Adrenal gland (tissue), 12 donors: ENCODE results near the gene RANBP10. TPM values are rescaled to one million over a fixed set of nuclear protein-coding genes. Genes with fewer than 3 reads are reported as not detected.
"Not testable (repeated sequence)": the region's sequence is repeated elsewhere in the genome, so short reads cannot be mapped to it uniquely, and the experiment has no call there.

Source experiments
- DNase-seq, 7 donors: peaks; one replicate each; pipeline ENCODE4 v3.0.0-alpha.2; 2019 to 2020
- H3K27ac ChIP-seq, 5 donors: fragments of 200-600 bp; sonication (generic) in 4 of 5; 1 replicate in 3 of 5; 2 replicates in 2 of 5; pipeline versions ENCODE4 v1.5.1 to v1.8.0; 2016 to 2020; ENCODE audit warnings: mild to moderate bottlenecking in 1 of 5
- H3K27me3 ChIP-seq: fragments of 200-600 bp; 2 replicates; pipeline ENCODE4 v1.8.0; 2021
- H3K36me3 ChIP-seq, 2 donors: fragments of 200-600 bp; replicated peaks in 1 of 2; 1 replicate in 1 of 2; 2 replicates in 1 of 2; pipeline versions ENCODE4 v1.5.1 to v1.8.0; 2018 to 2022
- H3K4me1 ChIP-seq, 2 donors: fragments of 200-600 bp; replicated peaks in 1 of 2; 1 replicate in 1 of 2; 2 replicates in 1 of 2; pipeline versions ENCODE4 v1.5.1 to v1.8.0; 2018 to 2021
- H3K4me3 ChIP-seq, 4 donors: fragments of 200-600 bp; sonication (generic) in 3 of 4; one replicate each; pipeline ENCODE4 v1.5.1; 2016 to 2018
- H3K9me3 ChIP-seq, 3 donors: fragments of 200-600 bp; sonication (generic) in 1 of 3; replicated peaks in 1 of 3; 1 replicate in 2 of 3; 2 replicates in 1 of 3; pipeline versions ENCODE4 v1.5.1 to v1.8.0; 2016 to 2021
- POLR2A ChIP-seq, 2 donors: fragments of 450-650 bp; IDR thresholded peaks; one replicate each; pipeline ENCODE4 v1.6.1; 2017; ENCODE audit warnings: antibody characterized with exemption in 2 of 2, mild to moderate bottlenecking in 2 of 2, moderate library complexity in 1 of 2
- whole genome bisulfite sequencing, 4 donors: extraction: QIAGEN DNeasy Blood & Tissue Kit in 2 of 4; methylation state at CpG; one replicate each; pipeline versions ENCODE4 v1.1.5 to v1.1.7; 2013 to 2017; 5-methylcytosine and 5-hydroxymethylcytosine counted together
- intact Hi-C, 2 donors: fragments of 100-400 bp; cut with DNase I; formaldehyde crosslinking; loops; one replicate each; pipeline versions ENCODE4 v1.14.1 to v1.15.0; 2022 to 2023
- polyA plus RNA-seq, 3 donors: library from polyadenylated mRNA; stranded (reverse); fragments of 200-250 nt in 2 of 3; fragments of 350-450 nt in 1 of 3; fragmentation: Illumina TruSeq in 1 of 3; extraction: RNeasy Lipid Tissue Mini Kit (QIAGEN cat#74804) in 1 of 3; gene quantifications; one replicate each; pipeline ENCODE4 v1.2.3, GENCODE V29; 2013 to 2014
- total RNA-seq, 9 donors: library from RNA; depleted of rRNA in 4 of 9; stranded (reverse); fragments of >200 nt in 4 of 9; fragments of 120-200 nt in 1 of 9; fragmentation: NEBNext Ultra II Directional in 1 of 9; extraction: Animal tissue kit (Norgen Biotek cat#: 25700) in 1 of 9; gene quantifications; one replicate each; pipeline versions ENCODE4 v1.1.0 to v1.2.4, GENCODE V29; 2013 to 2023
- TF ChIP-seq, protein P1 (sequence below), 6 experiments: fragments of 450-650 bp in 4 of 6; fragments of 200-600 bp in 2 of 6; sonication (generic) in 1 of 6; IDR thresholded peaks; 1 replicate in 5 of 6; 2 replicates in 1 of 6; pipeline versions ENCODE4 v1.5.1 to v1.8.0; 2016 to 2021; ENCODE audit warnings: antibody characterized with exemption in 6 of 6, mild to moderate bottlenecking in 2 of 6, moderate library complexity in 1 of 6
- donor health status: healthy with polysubstance abuse.
- donor health status: Bipolar disorder and iron deficiency.
- donor health status: DM: yes; HTN: yes; CAD: no.
- donor health status: DM: no; HTN: no; CAD: no.
- donor health status: DM: no; HTN: no; CAD: no.
- donor health status: DM: yes; HTN: yes; CAD: no.

Gene RANBP10
- total and polyA plus RNA-seq, 12 donors, result 9.4 to 74.1 (median 21.6) TPM

DNA sequence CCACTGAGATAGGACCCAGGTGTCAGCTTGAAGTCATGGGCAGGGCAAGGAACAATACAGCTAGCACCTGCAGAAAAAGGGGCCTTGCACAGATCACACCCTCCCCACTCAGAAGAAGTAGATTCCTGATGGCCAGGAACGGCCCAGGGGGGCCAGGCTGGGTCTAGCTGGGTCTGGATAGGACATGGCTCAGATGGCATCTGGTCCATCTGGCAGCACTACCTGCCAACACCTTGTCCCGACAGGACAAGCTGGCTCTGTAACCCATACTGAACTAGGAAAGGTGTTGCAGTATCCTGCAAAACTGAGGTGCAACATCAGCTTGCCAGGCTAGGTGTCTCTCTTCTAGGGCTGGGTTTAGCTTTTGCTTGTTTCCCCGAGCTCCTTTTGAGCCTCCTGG, 48.4 kb downstream of the RANBP10 start:
- no peak for DNase-seq
- Histone ChIP-seq H3K4me3 (no peak overlapping the region), H3K27ac (no peak overlapping the region), H3K27me3 (no peaks in the 10 kb centered on the region), H3K9me3 (no peaks in the 10 kb centered on the region), H3K36me3 (no peaks in the 10 kb centered on the region), H3K4me1 (no peaks in the 10 kb centered on the region)
- WGBS, 4 donors, result 95 to 100% (median 99%) methylated on average over 1 to 3 of the region's 3 CpGs
- intact Hi-C loops, result no loop called here
- TF ChIP-seq, protein P1, sequence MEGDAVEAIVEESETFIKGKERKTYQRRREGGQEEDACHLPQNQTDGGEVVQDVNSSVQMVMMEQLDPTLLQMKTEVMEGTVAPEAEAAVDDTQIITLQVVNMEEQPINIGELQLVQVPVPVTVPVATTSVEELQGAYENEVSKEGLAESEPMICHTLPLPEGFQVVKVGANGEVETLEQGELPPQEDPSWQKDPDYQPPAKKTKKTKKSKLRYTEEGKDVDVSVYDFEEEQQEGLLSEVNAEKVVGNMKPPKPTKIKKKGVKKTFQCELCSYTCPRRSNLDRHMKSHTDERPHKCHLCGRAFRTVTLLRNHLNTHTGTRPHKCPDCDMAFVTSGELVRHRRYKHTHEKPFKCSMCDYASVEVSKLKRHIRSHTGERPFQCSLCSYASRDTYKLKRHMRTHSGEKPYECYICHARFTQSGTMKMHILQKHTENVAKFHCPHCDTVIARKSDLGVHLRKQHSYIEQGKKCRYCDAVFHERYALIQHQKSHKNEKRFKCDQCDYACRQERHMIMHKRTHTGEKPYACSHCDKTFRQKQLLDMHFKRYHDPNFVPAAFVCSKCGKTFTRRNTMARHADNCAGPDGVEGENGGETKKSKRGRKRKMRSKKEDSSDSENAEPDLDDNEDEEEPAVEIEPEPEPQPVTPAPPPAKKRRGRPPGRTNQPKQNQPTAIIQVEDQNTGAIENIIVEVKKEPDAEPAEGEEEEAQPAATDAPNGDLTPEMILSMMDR (IDR thresholded peaks at IDR 0.05), result no peak
- TF ChIP-seq POLR2A (IDR thresholded peaks at IDR 0.05), result no peak

- no peak for DNase-seq
- intact Hi-C loops, result no loop called here
- H3K36me3 ChIP-seq, result no peaks in the 10 kb centered on the region
- no peak overlapping the region for H3K27ac ChIP-seq
- TF ChIP-seq POLR2A (IDR thresholded peaks at IDR 0.05), result no peak
- TF ChIP-seq, protein P1 (IDR thresholded peaks at IDR 0.05), result no peak
- no peaks in the 10 kb centered on the region for H3K27me3 ChIP-seq
- peaks cover 0 to 10% of the 10 kb centered on the region in 2 donors for H3K4me1 ChIP-seq
- WGBS, 4 donors, result 74 to 82% (median 80%) methylated on average over 2 of the region's 2 CpGs
- H3K9me3 ChIP-seq, result no peaks in the 10 kb centered on the region
- no peak overlapping the region for H3K4me3 ChIP-seq
These were observed 53.7 kb downstream of the RANBP10 start for GRCh38 chr16:67752641-67753040.

DNA sequence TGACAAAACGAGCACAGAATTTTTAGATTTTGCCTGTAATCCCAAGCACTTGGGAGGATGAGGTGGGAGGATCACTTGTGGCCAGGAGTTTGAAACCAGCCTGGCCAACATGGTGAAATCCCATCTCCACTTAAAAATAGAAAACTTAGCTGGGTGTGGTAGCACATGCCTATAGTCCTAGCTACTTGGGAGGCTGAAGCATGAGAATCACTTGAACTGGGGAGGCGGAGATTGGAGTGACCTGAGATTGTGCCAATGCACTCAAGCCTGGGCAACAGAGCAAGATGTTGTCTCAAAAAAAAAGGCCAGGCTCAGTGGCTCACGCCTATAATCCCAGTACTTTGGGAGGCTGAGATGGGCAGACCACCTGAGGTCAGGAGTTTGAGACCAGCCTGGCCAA, 55.0 kb downstream of the RANBP10 start:
- H3K27me3 ChIP-seq, H3K36me3 ChIP-seq: not testable (repeated sequence)
- WGBS, 4 donors, result 92 to 96% (median 94%) methylated on average over 3 of the region's 3 CpGs

GRCh38 chr16:67750466-67750865, 55.9 kb downstream of the RANBP10 start:
- no peak for TF ChIP-seq POLR2A (IDR thresholded peaks at IDR 0.05)
- TF ChIP-seq, protein P1 (IDR thresholded peaks at IDR 0.05), result no peak
- Histone ChIP-seq H3K27ac (no peak overlapping the region), H3K4me1 (peaks cover 0 to 10% of the 10 kb centered on the region in 2 donors), H3K4me3 (no peak overlapping the region), H3K9me3 (no peaks in the 10 kb centered on the region), H3K36me3 (no peaks in the 10 kb centered on the region), H3K27me3 (no peaks in the 10 kb centered on the region)
- DNase-seq, result no peak
- intact Hi-C loops, result no loop called here
- 90 to 96% (median 95%) methylated on average over 5 to 6 of the region's 6 CpGs for WGBS, 4 donors

More for the DNA sequence above, 55.0 kb downstream of the RANBP10 start:
- H3K4me3 ChIP-seq, H3K4me1 ChIP-seq, intact Hi-C loops, H3K27ac ChIP-seq, DNase-seq, H3K9me3 ChIP-seq: not testable (repeated sequence)

DNA sequence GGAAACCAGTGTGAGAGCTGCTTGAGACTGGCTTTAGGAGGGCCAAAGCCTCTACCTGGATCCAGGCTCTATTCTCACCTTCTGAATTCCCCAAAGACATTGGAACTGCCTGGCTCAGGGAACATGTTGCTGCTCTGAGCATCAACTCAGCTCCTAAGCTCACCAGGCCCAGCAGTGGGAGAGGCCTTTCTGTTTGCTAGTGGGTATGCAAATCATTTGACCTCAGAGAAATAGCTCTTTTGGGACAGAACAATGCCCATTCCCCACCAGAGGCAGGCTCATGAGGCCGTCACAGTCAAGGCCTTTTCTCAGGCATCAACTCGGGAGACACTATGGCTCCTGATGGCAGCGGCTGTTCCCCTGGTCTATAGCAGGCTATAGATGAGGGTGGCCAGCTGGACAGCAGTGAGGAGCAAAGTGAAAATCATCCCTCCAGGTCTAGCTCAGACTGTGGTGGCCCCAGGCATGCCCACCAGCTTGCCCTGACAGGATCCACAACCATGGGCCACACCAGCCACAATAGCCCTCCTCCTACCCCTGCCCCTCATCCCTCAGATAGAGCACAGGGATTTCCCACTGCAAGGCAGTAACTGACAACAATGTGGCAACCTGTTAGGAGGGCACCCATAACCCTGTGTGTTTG, 56.8 kb downstream of the RANBP10 start:
- Histone ChIP-seq H3K27me3 (no peaks in the 10 kb centered on the region), H3K9me3 (no peaks in the 10 kb centered on the region), H3K27ac (no peak overlapping the region), H3K4me1 (peaks cover 0 to 10% of the 10 kb centered on the region in 2 donors), H3K4me3 (no peak overlapping the region), H3K36me3 (no peaks in the 10 kb centered on the region)
- TF ChIP-seq, protein P1 (IDR thresholded peaks at IDR 0.05), result no peak
- TF ChIP-seq POLR2A (IDR thresholded peaks at IDR 0.05), result no peak
- intact Hi-C loops, result no loop called here
- DNase-seq, result no peak
- WGBS, 4 donors, result 76 to 84% (median 78%) methylated on average over 3 of the region's 3 CpGs; no CpG with 5 or more reads in 1 of the 4 donors
